GM18517 (cell line): Measurements from ENCODE around the gene SRPK3.
"Not testable (repeated sequence)": the region's sequence is repeated elsewhere in the genome, so short reads cannot be mapped to it uniquely, and the experiment has no call there.

Experiments
- ATAC-seq: cut with Tn5 transposase; IDR thresholded peaks from one replicate; pipeline ENCODE4 v1.9.1; 2021; ENCODE audit warnings: mild to moderate bottlenecking, moderate library complexity; ENCODE audit not compliant: unreplicated experiment

SRPK3 gene

DNA sequence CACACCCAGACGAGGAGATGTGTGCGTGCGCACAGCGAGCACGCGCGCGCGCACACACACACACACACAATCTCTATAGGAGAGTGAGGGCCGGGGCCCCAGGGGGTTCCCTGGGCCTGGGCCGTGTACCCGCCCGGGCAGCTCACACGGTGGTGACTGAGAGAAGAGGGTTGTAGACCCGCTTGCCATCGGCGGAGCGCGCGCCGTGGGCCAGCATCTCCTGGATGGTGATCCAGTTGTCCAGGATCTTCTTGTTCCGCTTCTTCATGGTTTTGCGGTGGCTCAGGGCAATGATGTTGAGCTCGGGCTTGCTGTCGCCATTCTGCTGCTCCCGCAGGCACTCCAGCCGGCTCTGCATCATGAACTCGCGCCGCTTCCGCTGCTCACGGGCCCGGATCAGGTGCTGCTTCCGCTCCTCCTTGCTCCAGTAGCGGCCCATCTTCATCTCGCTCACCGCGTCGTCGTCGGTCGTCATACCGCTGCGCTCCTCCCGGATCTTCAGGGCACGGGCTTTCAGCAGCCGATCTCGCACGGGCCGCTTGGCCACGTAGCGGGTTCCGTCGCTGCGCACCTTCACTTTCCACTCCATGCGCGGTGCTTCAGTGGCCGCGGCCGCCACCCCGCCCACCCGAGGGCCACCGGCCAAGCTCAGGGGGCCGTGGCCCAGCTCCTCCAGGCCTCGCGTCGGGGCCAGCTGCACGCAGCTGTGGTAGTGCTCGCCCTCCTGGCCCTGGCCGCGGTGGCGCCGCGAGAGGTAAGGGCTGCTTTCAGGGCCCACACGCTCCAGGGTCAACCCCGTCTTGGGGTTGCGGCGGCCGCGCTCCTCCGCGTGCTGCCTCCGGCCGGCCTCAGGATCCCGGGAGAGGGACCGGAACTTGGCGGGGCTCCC is 22.6 kb downstream of the SRPK3 start:
- no peak for ATAC-seq

DNA sequence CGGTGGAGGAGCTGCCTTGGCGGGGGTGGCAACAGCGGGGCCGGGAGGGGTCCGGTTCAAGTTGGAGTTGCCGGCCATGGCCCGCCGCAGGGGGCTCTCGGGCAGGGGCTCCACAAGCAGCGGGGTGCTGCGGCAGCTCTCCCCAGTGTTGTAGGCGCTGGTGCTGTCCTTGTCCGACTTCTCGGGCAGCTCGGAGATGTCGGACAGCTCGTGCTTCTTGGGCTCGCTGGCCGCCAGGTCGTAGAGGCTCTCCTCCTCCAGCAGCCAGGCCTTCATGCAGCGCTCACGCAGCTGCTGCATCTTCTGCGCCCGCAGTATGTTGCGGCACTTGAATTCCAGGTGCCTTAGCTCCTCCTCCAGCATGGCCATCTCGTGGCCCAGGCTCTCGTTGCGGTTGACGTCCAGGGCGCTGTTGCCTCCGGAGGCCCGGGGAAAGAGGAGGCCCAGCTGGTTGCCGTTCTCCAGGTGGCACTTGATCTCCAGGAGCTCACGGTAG is 23.3 kb downstream of the SRPK3 start:
- no peak for ATAC-seq

GRCh38 chrX:153804621-153805020 is 23.8 kb downstream of the SRPK3 start:
- no peak for ATAC-seq

- ATAC-seq, result no peak
These were observed 24.6 kb downstream of the SRPK3 start for GRCh38 chrX:153805436-153805835.

DNA sequence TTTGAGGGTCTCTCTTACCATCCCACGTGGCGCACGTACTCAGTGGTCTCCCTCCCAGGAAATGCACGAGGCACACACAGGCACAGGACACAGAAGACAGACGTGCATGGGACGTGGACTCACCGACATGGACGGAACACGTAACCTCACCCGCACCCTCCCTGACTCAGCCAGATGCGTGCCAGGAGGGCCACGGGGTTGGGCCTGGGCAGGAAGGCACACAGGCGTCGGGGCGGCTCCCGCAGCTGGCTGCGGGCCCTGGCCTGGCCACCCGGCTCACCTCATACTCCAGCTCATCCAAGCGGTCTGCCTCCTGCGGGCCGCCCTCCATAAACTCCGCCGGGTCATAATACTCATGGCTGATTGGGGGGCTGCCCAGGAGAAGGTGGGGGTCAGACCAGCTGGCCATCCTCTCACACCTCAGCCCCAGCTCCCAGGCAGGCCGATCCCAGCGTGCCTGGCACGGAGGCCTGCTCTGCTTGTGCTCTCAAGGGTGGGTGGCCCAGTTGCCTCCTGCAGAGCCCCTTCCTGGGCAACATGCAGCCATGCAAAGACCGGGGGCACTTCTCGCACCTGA is 26.2 kb downstream of the SRPK3 start:
- no peak for ATAC-seq

DNA sequence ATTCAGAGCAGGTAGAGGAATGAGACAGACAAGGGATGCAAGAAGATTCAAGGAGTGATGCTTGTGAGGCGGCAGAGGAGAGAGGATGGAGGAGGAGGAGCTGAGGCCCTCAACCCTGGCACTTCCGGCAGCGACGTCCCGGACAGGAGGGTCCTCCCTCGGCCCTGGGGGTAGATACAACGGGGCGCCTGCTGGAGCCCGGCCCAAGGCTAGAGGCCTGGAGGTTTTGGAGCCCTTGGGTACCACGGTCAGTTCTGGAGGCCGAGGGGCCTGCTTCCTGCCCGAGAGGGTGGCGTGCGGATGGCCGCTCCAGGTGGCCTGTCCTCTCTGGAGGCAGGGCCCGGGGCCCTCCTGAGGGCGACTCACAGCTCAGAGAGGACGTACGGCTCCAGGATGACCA is 27.1 kb downstream of the SRPK3 start:
- no peak for ATAC-seq

- no peak for ATAC-seq
These were observed 31.4 kb downstream of the SRPK3 start for GRCh38 chrX:153812220-153812619.

DNA sequence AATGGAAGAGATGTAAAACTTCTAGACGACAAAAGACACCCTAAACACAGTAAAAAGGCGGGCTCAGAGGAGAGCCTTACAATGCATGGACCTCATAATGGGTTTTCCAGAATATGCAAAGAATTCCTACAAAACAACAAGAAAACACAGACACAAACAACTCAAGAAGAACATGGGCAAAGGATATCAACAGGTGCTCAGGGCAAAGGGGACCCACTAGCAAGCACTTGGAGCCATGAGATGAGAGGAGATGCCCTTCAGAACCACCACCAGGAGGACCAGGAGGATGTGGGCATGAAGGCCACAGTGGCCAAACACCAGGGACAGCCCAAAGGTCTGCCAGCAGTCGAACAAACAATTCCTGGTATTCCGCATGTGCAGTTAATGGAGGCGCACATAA is 32.3 kb downstream of the SRPK3 start:
- ATAC-seq, result no peak

- no peak for ATAC-seq
These were observed 33.9 kb downstream of the SRPK3 start for GRCh38 chrX:153814591-153815315.

DNA sequence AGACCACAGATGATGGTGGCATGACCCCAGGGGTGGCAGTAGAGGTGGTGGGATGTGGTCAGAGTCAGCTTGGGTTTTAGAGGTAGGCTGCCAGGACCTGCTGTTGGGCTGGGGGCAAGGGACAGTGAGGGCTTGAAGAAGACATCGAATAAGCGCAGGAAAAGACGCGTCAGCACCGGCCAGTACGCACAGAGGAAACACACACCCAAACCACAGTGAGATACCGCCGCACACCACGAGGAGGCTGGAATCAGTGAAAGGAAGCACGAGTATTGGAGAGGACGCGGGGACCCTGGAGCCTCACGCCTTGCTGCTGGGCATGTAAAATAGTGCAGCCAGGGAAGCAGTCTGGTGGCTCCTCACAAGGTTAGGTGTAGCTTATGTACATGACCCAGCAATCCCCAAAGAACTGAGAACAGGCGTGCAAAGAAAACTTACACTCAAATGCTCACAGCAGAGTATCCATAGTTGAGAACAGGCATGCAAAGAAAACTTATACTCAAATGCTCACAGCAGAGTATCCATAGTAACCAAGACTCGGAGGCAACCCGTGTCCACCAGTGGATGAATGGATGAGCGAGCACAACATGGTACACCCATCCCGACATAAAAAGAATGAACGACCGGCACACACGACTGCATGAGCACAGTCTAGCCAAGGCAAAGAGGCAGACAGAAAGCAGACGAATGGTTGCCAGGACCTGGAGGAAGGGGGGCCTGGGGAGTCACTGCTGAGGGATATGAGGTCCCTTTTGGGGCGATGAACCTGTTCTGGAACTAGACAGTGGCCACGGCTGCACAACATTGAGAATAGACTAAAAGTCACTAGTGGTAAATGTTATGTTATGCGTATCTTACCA is 36.2 kb downstream of the SRPK3 start:
- no peak for ATAC-seq

DNA sequence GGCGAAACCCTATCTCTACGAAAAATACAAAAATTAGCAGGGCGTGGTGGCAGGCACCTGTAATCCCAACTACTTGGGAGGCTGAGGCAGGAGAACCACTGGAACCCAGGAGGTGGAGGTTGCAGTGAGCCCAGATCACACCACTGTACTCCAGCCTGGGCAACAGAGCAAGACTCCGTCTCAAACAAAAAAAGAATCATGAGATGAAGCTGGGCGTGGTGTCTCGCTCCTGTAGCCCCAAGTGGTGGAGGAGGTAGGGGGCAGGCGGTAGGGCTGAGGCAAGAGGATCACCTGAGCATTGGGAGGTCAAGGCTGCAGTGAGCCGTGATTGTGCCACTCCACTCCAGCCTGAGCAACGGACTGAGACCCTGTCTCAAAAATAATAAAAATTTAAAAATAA is 37.2 kb downstream of the SRPK3 start:
- not testable (repeated sequence) for ATAC-seq

DNA sequence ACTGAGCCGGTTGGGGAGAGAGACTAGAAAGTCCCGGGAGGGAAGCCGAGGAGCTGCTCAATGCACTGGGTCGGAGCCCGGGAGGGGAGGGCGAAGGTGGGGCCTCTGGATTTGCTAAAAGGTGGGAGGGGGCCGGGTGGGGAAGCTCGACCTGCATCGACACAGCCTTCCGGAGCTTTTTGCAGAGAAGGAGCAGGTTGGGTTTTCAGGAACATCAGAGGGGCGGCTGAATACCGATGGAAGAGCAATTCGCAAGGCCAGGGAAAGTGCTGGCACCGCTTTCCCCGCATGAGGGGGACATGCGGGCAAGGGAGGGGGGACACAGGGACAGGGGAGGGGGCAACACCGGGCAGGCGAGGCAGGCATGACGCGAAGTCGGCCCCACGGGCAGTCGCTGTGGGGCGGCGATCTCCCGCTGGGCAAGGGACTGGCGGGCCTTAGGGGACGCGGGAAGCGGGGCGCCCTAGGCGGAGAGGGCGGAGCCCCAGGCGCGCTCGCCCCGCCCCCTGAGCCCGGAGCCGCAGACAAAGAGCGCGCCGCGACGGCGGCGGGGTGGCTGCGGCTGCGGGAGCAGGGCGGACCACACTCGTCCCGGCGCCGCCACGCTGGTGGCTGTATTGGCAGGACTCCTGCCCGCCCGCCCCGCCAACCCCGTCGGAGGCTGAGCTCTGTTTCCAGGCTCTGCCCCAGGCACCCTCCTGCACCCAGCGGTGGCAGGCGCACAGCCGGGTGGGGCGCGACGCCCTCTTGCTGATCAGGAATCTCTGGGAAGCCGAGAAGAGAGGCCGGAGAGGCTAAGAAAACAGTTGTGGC is 37.9 kb downstream of the SRPK3 start:
- no peak for ATAC-seq

GRCh38 chrX:153819384-153820040 is 38.7 kb downstream of the SRPK3 start:
- no peak for ATAC-seq

DNA sequence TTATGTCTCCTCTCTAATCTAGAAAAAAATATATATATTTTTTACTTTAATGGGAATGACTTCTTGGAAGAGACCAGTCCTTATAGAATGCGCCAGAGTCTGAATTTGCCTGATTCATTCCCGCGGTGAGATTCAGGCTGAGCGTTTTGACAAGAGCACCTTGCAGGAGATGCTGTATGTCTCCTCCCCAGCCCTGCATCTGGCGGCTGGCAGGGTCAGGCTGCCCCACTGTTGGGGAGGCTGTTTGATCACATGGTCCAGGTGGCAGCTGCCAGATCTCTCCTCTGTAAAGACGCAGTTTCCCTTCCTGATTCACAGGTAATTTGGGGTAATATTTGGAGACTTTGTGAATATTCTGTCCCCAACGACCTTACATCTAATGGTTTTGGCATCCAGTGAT is 39.8 kb downstream of the SRPK3 start:
- no peak for ATAC-seq

DNA sequence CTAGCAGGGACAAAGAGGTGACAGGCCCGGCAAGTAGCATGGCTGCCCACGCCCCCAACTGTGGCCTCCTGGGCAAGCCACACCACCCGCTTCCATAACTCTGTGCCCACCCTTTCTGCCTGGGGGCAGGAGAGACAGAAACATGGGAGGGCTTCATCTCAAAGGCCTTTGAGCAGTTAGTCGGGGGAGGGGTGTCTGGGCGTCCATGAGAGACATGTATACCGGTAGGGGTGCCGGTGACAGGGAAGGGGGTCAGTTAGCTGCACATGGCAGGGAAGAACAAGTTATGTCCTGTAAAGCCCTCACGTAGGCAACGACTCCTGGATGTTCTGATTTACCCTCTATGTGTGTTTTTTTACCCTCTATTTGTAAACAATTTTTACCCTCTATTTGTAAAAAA is 40.2 kb downstream of the SRPK3 start:
- no peak for ATAC-seq

- ATAC-seq, result no peak
These were observed 43.5 kb downstream of the SRPK3 start for GRCh38 chrX:153824348-153824747.

DNA sequence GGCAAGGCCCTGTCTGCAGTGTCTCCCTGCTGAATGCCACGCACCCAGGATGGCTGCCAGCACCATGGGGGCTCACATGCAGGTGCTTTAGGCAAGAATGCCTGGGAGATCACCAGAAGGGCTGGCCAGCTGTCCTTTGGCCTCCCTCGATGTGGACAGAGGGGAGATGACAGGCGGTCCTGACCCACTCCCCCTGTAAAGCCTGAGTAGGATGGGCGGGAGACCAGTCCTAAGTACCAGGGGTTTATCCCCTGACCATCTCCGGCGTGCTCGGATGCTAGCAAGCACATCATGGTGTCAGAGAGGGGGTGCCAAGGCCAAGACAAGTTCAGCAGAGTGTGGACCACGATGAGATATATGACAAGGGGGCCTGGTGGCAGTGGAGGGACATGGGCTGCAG is 44.2 kb downstream of the SRPK3 start:
- no peak for ATAC-seq

- ATAC-seq, result no peak
These were observed 46.2 kb downstream of the SRPK3 start for GRCh38 chrX:153827016-153827415.

DNA sequence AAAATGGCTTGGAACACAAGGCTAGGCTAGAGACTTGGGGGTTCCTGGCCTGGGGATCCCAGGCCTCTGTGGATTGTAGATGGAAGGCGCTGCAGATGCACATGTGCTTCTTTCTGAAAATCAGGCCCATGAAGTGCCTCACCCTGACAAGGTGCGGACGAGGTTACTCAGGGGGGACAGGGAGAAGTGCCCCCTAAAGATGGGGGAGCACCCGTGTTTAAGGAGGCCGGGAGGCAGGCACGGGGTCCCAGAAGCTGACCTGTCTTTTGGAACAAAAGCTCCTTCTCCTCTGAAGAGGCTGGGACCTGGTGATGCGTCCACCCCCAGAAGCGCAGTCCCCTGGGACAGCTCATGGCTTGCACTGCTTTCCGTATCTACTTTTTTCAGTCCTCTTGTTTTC is 47.1 kb downstream of the SRPK3 start:
- no peak for ATAC-seq
